HepG2 (cell line): ENCODE results near the gene STKLD1. TPM values are rescaled to one million over a fixed set of nuclear protein-coding genes. Genes with fewer than 3 reads are reported as not detected.
A peak's percentile ranks its signal among the peaks of the same experiment; 100 is the strongest.

Experiments used
- ATAC-seq: fragments of 200-7000 bp; cut with Tn5 transposase; 3 replicates; pipeline ENCODE4 v1.9.1; 2020; ENCODE audit warnings: mild to moderate bottlenecking, moderate library complexity
- BruUV-seq: library from RNA; stranded (reverse); fragments of 400-500 nt; replicated peaks from 2 replicates; lab custom pipeline; 2021; lab: Mats Ljungman, UMichigan
- CTCF ChIA-PET: fragments of 300-600 bp; formaldehyde crosslinking; extraction: SDS; loops from one replicate; lab custom pipeline; 2021; ENCODE audit warnings: low total read pairs, inconsistent platforms, low intra/inter-chr PET ratio; lab: Yijun Ruan, JAX
- POLR2A ChIA-PET: fragments of 350-600 bp; sonication (Branson Sonifier 250); formaldehyde crosslinking; loops from one replicate; lab custom pipeline; 2020; ENCODE audit warnings: antibody characterized with exemption, inconsistent platforms; lab: Yijun Ruan, JAX
- DNase-seq: peaks from one replicate; pipeline ENCODE4 v3.0.0-alpha.2; 2015; ENCODE audit warnings: low spot score
- FAIRE-seq: peaks from 3 replicates; lab custom pipeline; 2011; peaks lifted over from hg19 to GRCh38; lab: Jason Lieb, UNC
- H2AFZ ChIP-seq: one replicate; pipeline ENCODE4 v1.6.1; 2011; ENCODE audit warnings: low read length, inconsistent platforms
- H3K27ac ChIP-seq: fragments of 300-600 bp; 3 replicates; pipeline ENCODE4 v1.8.0; 2011; ENCODE audit warnings: mixed run types, mild to moderate bottlenecking, mixed read lengths, low read length, inconsistent platforms; ENCODE audit not compliant: insufficient read depth; ENCODE audit errors: extremely low read length
- H3K27me3 ChIP-seq, 2 experiments: fragments of 200-600 bp in 1 of 2; 2 replicates in 1 of 2; 3 replicates in 1 of 2; pipeline versions ENCODE4 v1.6.0 to v1.8.0; 2011; ENCODE audit warnings: low read length in 2 of 2, mild to moderate bottlenecking in 2 of 2, moderate library complexity in 2 of 2, inconsistent platforms in 1 of 2; ENCODE audit not compliant: insufficient read depth in 2 of 2, control insufficient read depth in 1 of 2
- H3K36me3 ChIP-seq, 2 experiments: fragments of 200-600 bp in 1 of 2; replicated peaks in 1 of 2; 2 replicates in 1 of 2; 3 replicates in 1 of 2; pipeline versions ENCODE4 v1.5.1 to v1.8.0; 2011; ENCODE audit warnings: low read length in 2 of 2, inconsistent platforms in 1 of 2; ENCODE audit not compliant: insufficient read depth in 2 of 2, control insufficient read depth in 1 of 2
- H3K4me1 ChIP-seq: 2 replicates; pipeline ENCODE4 v1.5.1; 2012; ENCODE audit warnings: low read length, inconsistent platforms; ENCODE audit not compliant: insufficient read depth
- H3K4me2 ChIP-seq: 2 replicates; pipeline ENCODE4 v1.6.0; 2011; ENCODE audit warnings: low read depth, low read length, inconsistent platforms
- H3K4me3 ChIP-seq, 3 experiments: fragments of 200-600 bp in 1 of 3; sonication (generic), shearing (Covaris generic) in 1 of 3; replicated peaks in 1 of 3; 2 replicates each; pipeline ENCODE4 v1.5.1; 2011 to 2016; ENCODE audit warnings: low read length in 3 of 3, inconsistent platforms in 2 of 3, low read depth in 2 of 3, mild to moderate bottlenecking in 2 of 3, control low read depth in 1 of 3, mixed read lengths in 1 of 3; ENCODE audit not compliant: insufficient read depth in 1 of 3
- H3K79me2 ChIP-seq: one replicate; pipeline ENCODE4 v1.6.1; 2011; ENCODE audit warnings: low read length, inconsistent platforms; ENCODE audit not compliant: insufficient read depth
- H3K9ac ChIP-seq: 2 replicates; pipeline ENCODE4 v1.6.0; 2011; ENCODE audit warnings: mild to moderate bottlenecking, low read depth, low read length, inconsistent platforms; ENCODE audit not compliant: insufficient read depth
- H3K9me3 ChIP-seq: 2 replicates; pipeline ENCODE4 v1.5.1; 2012; ENCODE audit warnings: mild to moderate bottlenecking, low read length
- H4K20me1 ChIP-seq: 2 replicates; pipeline ENCODE4 v1.6.0; 2011; ENCODE audit warnings: inconsistent platforms, mild to moderate bottlenecking, low read length, moderate library complexity; ENCODE audit not compliant: insufficient read depth
- ATF3 ChIP-seq: sonication (generic); formaldehyde crosslinking; IDR thresholded peaks from 2 replicates; pipeline ENCODE4 v1.4.0; 2020; ENCODE audit warnings: missing genetic modification reagents
- CREBL2 ChIP-seq: sonication (generic); formaldehyde crosslinking; IDR thresholded peaks from 2 replicates; pipeline ENCODE4 v1.8.1; 2023; ENCODE audit warnings: missing genetic modification reagents, mild to moderate bottlenecking, borderline replicate concordance
- HOXA7 ChIP-seq: sonication (generic); formaldehyde crosslinking; IDR thresholded peaks from 2 replicates; pipeline ENCODE4 v1.8.1; 2022; ENCODE audit warnings: mild to moderate bottlenecking, missing genetic modification reagents, moderate library complexity
- KLF13 ChIP-seq: sonication (generic); formaldehyde crosslinking; IDR thresholded peaks from 2 replicates; pipeline ENCODE4 v1.4.0; 2020; ENCODE audit warnings: mild to moderate bottlenecking, missing genetic modification reagents
- MIER3 ChIP-seq: IDR thresholded peaks from 2 replicates; pipeline ENCODE4 v1.6.1; 2016; ENCODE audit warnings: missing compliant biosample characterization, borderline replicate concordance
- MTF2 ChIP-seq: sonication (generic); formaldehyde crosslinking; IDR thresholded peaks from 2 replicates; pipeline ENCODE4 v1.5.0; 2020; ENCODE audit warnings: missing genetic modification reagents, borderline replicate concordance
- NFE2L2 ChIP-seq: fragments of 150-350 bp; IDR thresholded peaks from 2 replicates; pipeline ENCODE4 v1.6.1; 2014; ENCODE audit warnings: low read length
- PATZ1 ChIP-seq: sonication (generic); formaldehyde crosslinking; IDR thresholded peaks from 2 replicates; pipeline ENCODE4 v1.4.0; 2020; ENCODE audit warnings: missing genetic modification reagents
- PHB2 ChIP-seq: fragments of 450-650 bp; IDR thresholded peaks from 2 replicates; pipeline ENCODE4 v1.6.1; 2018; ENCODE audit not compliant: partially characterized antibody
- REPIN1 ChIP-seq: sonication (generic); formaldehyde crosslinking; IDR thresholded peaks from 2 replicates; pipeline ENCODE4 v1.8.0; 2022; ENCODE audit warnings: missing genetic modification reagents, low read depth, mild to moderate bottlenecking, borderline replicate concordance
- YY1 ChIP-seq: IDR thresholded peaks from 2 replicates; pipeline ENCODE4 v1.6.1; 2011; ENCODE audit warnings: low read length, low read depth, moderate library complexity, mild to moderate bottlenecking; ENCODE audit not compliant: insufficient read depth, insufficient replicate concordance
- ZBTB25 ChIP-seq: IDR thresholded peaks from 2 replicates; pipeline ENCODE4 v1.6.1; 2018; ENCODE audit warnings: missing genetic modification reagents
- ZBTB46 ChIP-seq: sonication (generic); formaldehyde crosslinking; IDR thresholded peaks from 2 replicates; pipeline ENCODE4 v1.4.0; 2020; ENCODE audit warnings: mild to moderate bottlenecking, missing genetic modification reagents, borderline replicate concordance
- ZBTB8A ChIP-seq: sonication (generic); formaldehyde crosslinking; IDR thresholded peaks from 2 replicates; pipeline ENCODE4 v1.4.0; 2020; ENCODE audit warnings: mild to moderate bottlenecking, low read depth, missing genetic modification reagents, borderline replicate concordance
- ZNF143 ChIP-seq: sonication (generic); formaldehyde crosslinking; IDR thresholded peaks from 2 replicates; pipeline ENCODE4 v1.4.0; 2020; ENCODE audit warnings: missing genetic modification reagents
- ZNF333 ChIP-seq: sonication (generic); formaldehyde crosslinking; IDR thresholded peaks from 2 replicates; pipeline ENCODE4 v1.4.0; 2020; ENCODE audit warnings: mild to moderate bottlenecking, missing genetic modification reagents, borderline replicate concordance
- ZNF350 ChIP-seq: sonication (generic); formaldehyde crosslinking; IDR thresholded peaks from 2 replicates; pipeline ENCODE4 v1.4.0; 2020; ENCODE audit warnings: mild to moderate bottlenecking, low read depth, missing genetic modification reagents, borderline replicate concordance
- ZNF383 ChIP-seq: sonication (generic); formaldehyde crosslinking; IDR thresholded peaks from 2 replicates; pipeline ENCODE4 v1.4.0; 2020; ENCODE audit warnings: missing genetic modification reagents, mild to moderate bottlenecking, borderline replicate concordance
- ZNF563 ChIP-seq: sonication (generic); formaldehyde crosslinking; IDR thresholded peaks from 2 replicates; pipeline ENCODE4 v1.8.0; 2022; ENCODE audit warnings: mild to moderate bottlenecking, moderate library complexity, missing genetic modification reagents
- WGBS: methylation state at CpG from one replicate; pipeline ENCODE4 v1.1.6; 2017; ENCODE audit warnings: low lambda C conversion rate; 5-methylcytosine and 5-hydroxymethylcytosine counted together
- in situ Hi-C: cut with HindIII; loops from 2 replicates; pipeline ENCODE4 v1.10.0; 2017; ENCODE audit warnings: low pct_unique_long_range_greater_than_20kb; ENCODE audit not compliant: extremely low pct_ligation_motif_present
- intact Hi-C: fragments of 100-400 bp; cut with micrococcal nuclease; formaldehyde crosslinking; loops from one replicate; pipeline ENCODE4 v1.10.0; 2022; ENCODE audit not compliant: unreplicated experiment
- polyA plus RNA-seq, 8 experiments: library from polyadenylated mRNA; depleted of rRNA in 3 of 8; stranded (reverse) in 7 of 8; unstranded in 1 of 8; fragments of >200 nt; fragmentation: Illumina TruSeq in 4 of 8; extraction: Trizol in 4 of 8; gene quantifications; 2 replicates each; pipeline versions ENCODE4 v1.2.1 to v1.2.3, GENCODE V29; 2011 to 2016; ENCODE audit warnings: low read depth in 4 of 8, missing spikeins in 1 of 8, mixed read lengths in 1 of 8; ENCODE audit not compliant: insufficient read depth in 1 of 8
- total RNA-seq, 5 experiments: library from RNA; depleted of rRNA; stranded (reverse); fragments of >200 nt; fragmentation: Illumina TruSeq; extraction: Trizol; gene quantifications; 2 replicates each; pipeline ENCODE4 v1.2.3, GENCODE V29; 2016; ENCODE audit warnings: low read depth in 1 of 5

STKLD1 gene
- total and polyA plus RNA-seq, 2 of the 13 experiments (the other 11 are each of a cell fraction or from before 2014, with no cell fraction given): 1.5 to 2.2 TPM

- Histone ChIP-seq H3K4me3 (peak overlapping the region; percentile 80 to 91 (median 90)), H3K9ac (peak overlapping the region; percentile 89), H3K27me3 (no peaks in the 10 kb centered on the region; a peak in 1 of 5 replicates), H3K79me2 (peaks cover 15% of the 10 kb centered on the region), H3K27ac (peak overlapping the region; percentile 61), H3K4me2 (peak overlapping the region; percentile 86), H3K9me3 (no peaks in the 10 kb centered on the region), H3K36me3 (peaks cover 9 to 46% of the 10 kb centered on the region in 2 experiments), H4K20me1 (peaks cover 20% of the 10 kb centered on the region), H3K4me1 (peaks cover 47% of the 10 kb centered on the region), H2AFZ (no peak overlapping the region)
- intact Hi-C loops (loop anchor here (5.0 kb wide), 2 partner anchors 41 to 131 kb away; no protein-coding TSS in a partner anchor), in situ Hi-C loops (loop anchor here (5.0 kb wide), 2 partner anchors 51 to 131 kb away; no protein-coding TSS in a partner anchor)
- WGBS: 0% methylated on average over 12 of the region's 31 CpGs
- no peak for FAIRE-seq
- no peak for DNase-seq
- CTCF ChIA-PET: interaction anchor here (0.7 kb wide), 2 partner anchors 47 to 48 kb away, joined by 3 read pairs; no protein-coding TSS in a partner anchor
- ATAC-seq: peak; percentile 6
- POLR2A ChIA-PET: interaction anchor here (0.6 to 1.9 kb wide), 10 partner anchors 8 to 359 kb away, joined by 3 to 22 read pairs (median 4); partner anchors contain the start of genes CACFD1, MED22, RPL7A and SLC2A6
- BruUV-seq: TSS peak; percentile 61
- TF ChIP-seq ZNF383 (CRISPR knock-in tag) (no peak), ZNF563 (no peak), KLF13 (no peak), REPIN1 (CRISPR knock-in tag) (no peak), CREBL2 (CRISPR knock-in tag) (no peak), ZBTB8A (CRISPR knock-in tag) (no peak), YY1 (no peak), PHB2 (no peak), HOXA7 (no peak), PATZ1 (CRISPR knock-in tag) (0 out of 2 replicates have a peak, but pooled peaks have one; percentile 10), ATF3 (CRISPR knock-in tag) (no peak), ZNF350 (CRISPR knock-in tag) (no peak), ZNF333 (0 out of 2 replicates have a peak, but pooled peaks have one; percentile 38), MIER3 (CRISPR knock-in tag) (no peak), ZBTB46 (CRISPR knock-in tag) (no peak), ZNF143 (CRISPR knock-in tag) (no peak), MTF2 (CRISPR knock-in tag) (0 out of 2 replicates have a peak, but pooled peaks have one; percentile 4), ZBTB25 (CRISPR knock-in tag) (no peak), NFE2L2 (no peak)
Measured at GRCh38 chr9:133355881-133356357, 20.2 kb upstream of the STKLD1 start.
